Lower leg skin (tissue), 3 donors: ENCODE data around the gene KIN.

Source experiments
- CTCF ChIP-seq, 3 donors: fragments of 450-650 bp; IDR thresholded peaks; one replicate each; pipeline ENCODE4 v1.5.1; 2016; ENCODE audit warnings: antibody characterized with exemption in 3 of 3, mild to moderate bottlenecking in 3 of 3, moderate library complexity in 2 of 3
- POLR2A ChIP-seq, 2 donors: fragments of 450-650 bp; IDR thresholded peaks; one replicate each; pipeline ENCODE4 v1.6.1; 2016 to 2017; ENCODE audit warnings: antibody characterized with exemption in 2 of 2, mild to moderate bottlenecking in 1 of 2, moderate library complexity in 1 of 2

GRCh38 chr10:7708832-7709231 is 79.0 kb downstream of the KIN start:
- TF ChIP-seq POLR2A (IDR thresholded peaks at IDR 0.05) (no peak), CTCF (IDR thresholded peaks at IDR 0.05) (no peak)
